ENCODE measurements around the gene LCNL1. TPM values are rescaled to one million over a fixed set of nuclear protein-coding genes. Genes with fewer than 3 reads are reported as not detected.

LCNL1 gene
- total and polyA plus RNA-seq, 8 donors = 0.12 to 0.38 (median 0.17) TPM; not detected in 3

- no peaks in the 10 kb centered on the region for H3K4me1 ChIP-seq
- H3K9me3 ChIP-seq = no peaks in the 10 kb centered on the region
- no peak for TF ChIP-seq CTCF (IDR thresholded peaks at IDR 0.05)
- peak overlapping the region in 3 of 4 donors; percentile 8 to 41 (median 38) for H3K4me3 ChIP-seq
- no peaks in the 10 kb centered on the region for H3K36me3 ChIP-seq
- intact Hi-C loops (cut with DNase I) = no loop called here
- ATAC-seq (peak in 2 of 4 donors; percentile 6 to 16), FAIRE-seq (no peak), DNase-seq (no peak)
- H3K27ac ChIP-seq = no peak overlapping the region
- WGBS, 2 donors = 31 to 32% methylated on average over 33 of the region's 33 CpGs
- no peaks in the 10 kb centered on the region for H3K27me3 ChIP-seq
Observed at GRCh38 chr9:136977649-136978072, 5.1 kb upstream of the LCNL1 start.

- Histone ChIP-seq H3K4me1 (no peaks in the 10 kb centered on the region), H3K27me3 (no peaks in the 10 kb centered on the region), H3K4me3 (peak overlapping the region in 3 of 4 donors; percentile 8 to 41 (median 38)), H3K27ac (no peak overlapping the region), H3K9me3 (no peaks in the 10 kb centered on the region), H3K36me3 (no peaks in the 10 kb centered on the region)
- FAIRE-seq (no peak), DNase-seq (peak in 4 of 6 donors; percentile 34 to 75 (median 56)), ATAC-seq (peak; percentile 31 to 73 (median 55))
- TF ChIP-seq CTCF (IDR thresholded peaks at IDR 0.05) = no peak
- WGBS, 2 donors = 3% methylated on average over 63 to 78 of the region's 78 CpGs
- intact Hi-C loops (cut with DNase I) = no loop called here
Observed at GRCh38 chr9:136978073-136978864, 4.5 kb upstream of the LCNL1 start.

GRCh38 chr9:136978865-136979544 is 3.8 kb upstream of the LCNL1 start:
- no peak for TF ChIP-seq CTCF (IDR thresholded peaks at IDR 0.05)
- Histone ChIP-seq H3K27ac (no peak overlapping the region), H3K27me3 (no peaks in the 10 kb centered on the region), H3K36me3 (no peaks in the 10 kb centered on the region), H3K9me3 (no peaks in the 10 kb centered on the region), H3K4me1 (no peaks in the 10 kb centered on the region), H3K4me3 (no peak overlapping the region)
- 54 to 57% methylated on average over 40 to 41 of the region's 41 CpGs for WGBS, 2 donors
- ATAC-seq (no peak), FAIRE-seq (no peak), DNase-seq (peak in 1 of 6 donors; percentile 62)
- intact Hi-C loops (cut with DNase I) = no loop called here

- WGBS, 2 donors = 84 to 85% methylated on average over 26 of the region's 26 CpGs
- intact Hi-C loops (cut with DNase I) = no loop called here
- Histone ChIP-seq H3K9me3 (no peaks in the 10 kb centered on the region), H3K4me3 (no peak overlapping the region), H3K27ac (no peak overlapping the region), H3K27me3 (no peaks in the 10 kb centered on the region), H3K4me1 (no peaks in the 10 kb centered on the region), H3K36me3 (no peaks in the 10 kb centered on the region)
- no peak for FAIRE-seq
- peak in 2 of 6 donors; percentile 29 to 72 for DNase-seq
- TF ChIP-seq CTCF (IDR thresholded peaks at IDR 0.05) = no peak
- ATAC-seq = no peak
Observed at GRCh38 chr9:136979769-136980587, 2.8 kb upstream of the LCNL1 start.
